K562 (cell line): Measurements from ENCODE around the gene IKZF4. TPM values are rescaled to one million over a fixed set of nuclear protein-coding genes. Genes with fewer than 3 reads are reported as not detected.

Experiments
- HDAC3 ChIP-seq: fragments of 450-650 bp; IDR thresholded peaks from 2 replicates; pipeline ENCODE4 v1.6.1; 2018; ENCODE audit warnings: borderline replicate concordance, mild to moderate bottlenecking, moderate library complexity; ENCODE audit not compliant: partially characterized antibody
- HSF4 ChIP-seq: fragments of 250-450 bp; sonication (Bioruptor Pico); IDR thresholded peaks from 2 replicates; pipeline ENCODE4 v2.1.2; 2022; ENCODE audit warnings: mild to moderate bottlenecking, moderate library complexity, borderline replicate concordance
- JUND ChIP-seq, 2 experiments: IDR thresholded peaks; 2 replicates in 1 of 2; 3 replicates in 1 of 2; pipeline ENCODE4 v1.6.1; 2011; ENCODE audit warnings: borderline replicate concordance in 2 of 2, low read depth in 2 of 2, low read length in 2 of 2, improper control_type of control experiment in 1 of 2, missing biosample characterization in 1 of 2, missing genetic modification characterization in 1 of 2, missing genetic modification reagents in 1 of 2
- KLF6 ChIP-seq: fragments of 250-450 bp; sonication (Bioruptor Pico); IDR thresholded peaks from 2 replicates; pipeline ENCODE4 v1.4.0; 2020; ENCODE audit warnings: mild to moderate bottlenecking, moderate library complexity, borderline replicate concordance
- LARP7 ChIP-seq: fragments of 450-650 bp; IDR thresholded peaks from 2 replicates; pipeline ENCODE4 v1.6.1; 2016
- MLX ChIP-seq, 2 experiments: fragments of 450-650 bp in 1 of 2; sonication (generic) in 1 of 2; formaldehyde crosslinking; conservative IDR thresholded peaks; 2 replicates each; pipeline versions ENCODE4 v1.4.0 to v1.8.1; 2020 to 2022; ENCODE audit warnings: mild to moderate bottlenecking in 1 of 2, missing genetic modification reagents in 1 of 2
- PATZ1 ChIP-seq: fragments of 250-450 bp; sonication (Bioruptor Pico); IDR thresholded peaks from 2 replicates; pipeline ENCODE4 v1.5.0; 2020; ENCODE audit warnings: mild to moderate bottlenecking, borderline replicate concordance
- PHTF2 ChIP-seq: fragments of 250-450 bp; sonication (Bioruptor Pico); IDR thresholded peaks from 2 replicates; pipeline ENCODE4 v1.5.0; 2021; ENCODE audit warnings: mild to moderate bottlenecking
- PRDM10 ChIP-seq: fragments of 450-650 bp; IDR thresholded peaks from 2 replicates; pipeline ENCODE4 v1.6.1; 2018; ENCODE audit not compliant: partially characterized antibody
- RBM14 ChIP-seq: fragments of 200-400 bp; formaldehyde crosslinking; IDR thresholded peaks from 2 replicates; pipeline ENCODE4 v1.6.1; 2018; ENCODE audit warnings: low read depth, mild to moderate bottlenecking, low read length, moderate library complexity, borderline replicate concordance; ENCODE audit not compliant: insufficient read depth
- RFX5 ChIP-seq: IDR thresholded peaks from 2 replicates; pipeline ENCODE4 v1.6.1; 2011; ENCODE audit warnings: low read depth, mild to moderate bottlenecking, improper control_type of control experiment, low read length
- TSHZ1 ChIP-seq: fragments of 250-450 bp; sonication (Bioruptor Pico); IDR thresholded peaks from 2 replicates; pipeline ENCODE4 v1.4.0; 2020; ENCODE audit warnings: mild to moderate bottlenecking, moderate library complexity
- ZBTB8A ChIP-seq: fragments of 450-650 bp; IDR thresholded peaks from 2 replicates; pipeline ENCODE4 v1.6.1; 2018; ENCODE audit warnings: mild to moderate bottlenecking, moderate library complexity; ENCODE audit not compliant: partially characterized antibody
- ZC3H4 ChIP-seq: sonication (generic); formaldehyde crosslinking; IDR thresholded peaks from 2 replicates; pipeline ENCODE4 v1.9.0; 2021; ENCODE audit warnings: missing genetic modification reagents, borderline replicate concordance
- ZNF224 ChIP-seq: sonication (generic); formaldehyde crosslinking; IDR thresholded peaks from 2 replicates; pipeline ENCODE4 v1.8.0; 2022; ENCODE audit warnings: mild to moderate bottlenecking, missing genetic modification reagents
- polyA plus RNA-seq, 8 experiments: library from polyadenylated mRNA; depleted of rRNA in 4 of 8; stranded (reverse) in 5 of 8; unstranded in 3 of 8; fragments of >200 nt; fragmentation: Nextera tagmentation in 2 of 8; fragmentation: Illumina TruSeq in 1 of 8; extraction: Ambion mirVana in 2 of 8; extraction: Trizol in 1 of 8; gene quantifications; 2 replicates each; pipeline versions ENCODE4 v1.2.1 to v1.2.3, GENCODE V29; 2011 to 2014; ENCODE audit warnings: inconsistent platforms in 1 of 8, missing spikeins in 1 of 8
- total RNA-seq, 7 experiments: library from RNA; depleted of rRNA in 6 of 7; stranded (reverse); fragments of >200 nt in 6 of 7; fragmentation: Illumina TruSeq in 2 of 7; extraction: Trizol in 2 of 7; gene quantifications; 2 replicates each; pipeline versions ENCODE4 v1.2.1 to v1.2.3, GENCODE V29; 2011 to 2021; ENCODE audit warnings: low replicate concordance in 1 of 7

Gene IKZF4
- total and polyA plus RNA-seq, 9 of the 15 experiments (the other 6 are each of a cell fraction or from before 2014, with no cell fraction given): 1.9 to 16.3 (median 3.6) TPM

GRCh38 chr12:56079723-56080555 is 59.1 kb downstream of the IKZF4 start, which contains the start of gene ERBB3 (continued):
- TF ChIP-seq TSHZ1 (no peak), ZNF224 (CRISPR knock-in tag) (peak; percentile 43; the same call in 1 of the 2 replicates), PATZ1 (no peak), ZC3H4 (CRISPR knock-in tag) (no peak), MLX (CRISPR knock-in tag; conservative IDR thresholded peaks at IDR 0.05) (no peak), KLF6 (CRISPR knock-in tag) (no peak), LARP7 (0 out of 2 replicates have a peak, but pooled peaks have one; percentile 53), JUND (IDR thresholded peaks at IDR 0.05; ENCODE audit: borderline replicate concordance, low read depth, low read length) (peak; percentile 96), JUND (tag; IDR thresholded peaks at IDR 0.05; ENCODE audit: borderline replicate concordance, low read depth, low read length) (peak; percentile 94; the same call in 2 of the 3 replicates), ZBTB8A (no peak), HSF4 (CRISPR knock-in tag) (no peak), RFX5 (no peak), PHTF2 (CRISPR knock-in tag) (no peak), RBM14 (no peak), PRDM10 (peak; percentile 88), HDAC3 (no peak)
